GM12878 (cell line): ENCODE results near the gene ATP8A1. TPM values are rescaled to one million over a fixed set of nuclear protein-coding genes. Genes with fewer than 3 reads are reported as not detected.

ENCODE experiments used
- ASH2L ChIP-seq: fragments of 300-600, 200-600 bp; sonication (generic); IDR thresholded peaks from 2 replicates; pipeline ENCODE4 v1.6.1; 2017; ENCODE audit warnings: low read depth, mild to moderate bottlenecking, borderline replicate concordance
- CBX5 ChIP-seq: sonication (generic); IDR thresholded peaks from 2 replicates; pipeline ENCODE4 v1.6.1; 2016; ENCODE audit warnings: low read depth, moderate library complexity, mild to moderate bottlenecking, inconsistent platforms
- CHD1 ChIP-seq: IDR thresholded peaks from 2 replicates; pipeline ENCODE4 v1.6.1; 2012; ENCODE audit warnings: low read depth, low read length, improper control_type of control experiment
- CHD4 ChIP-seq: fragments of 200-600 bp; sonication (generic); IDR thresholded peaks from 2 replicates; pipeline ENCODE4 v1.6.1; 2016; ENCODE audit warnings: mild to moderate bottlenecking
- FOS ChIP-seq: IDR thresholded peaks from 3 replicates; pipeline ENCODE4 v1.6.1; 2011; ENCODE audit warnings: borderline replicate concordance; ENCODE audit not compliant: insufficient read length; ENCODE audit errors: extremely low read depth
- IKZF1 ChIP-seq: fragments of 450-650 bp; conservative IDR thresholded peaks from 2 replicates; pipeline ENCODE4 v1.6.1; 2017; ENCODE audit warnings: antibody characterized with exemption, mild to moderate bottlenecking
- JUND ChIP-seq: IDR thresholded peaks from 2 replicates; pipeline ENCODE4 v1.6.1; 2012; ENCODE audit warnings: low read depth, mild to moderate bottlenecking, low read length, improper control_type of control experiment, moderate library complexity
- KLF5 ChIP-seq: fragments of 450-650 bp; IDR thresholded peaks from 2 replicates; pipeline ENCODE4 v1.6.1; 2014; ENCODE audit warnings: mild to moderate bottlenecking; ENCODE audit not compliant: partially characterized antibody
- MEF2A ChIP-seq: IDR thresholded peaks from 2 replicates; pipeline ENCODE4 v1.6.1; 2011; ENCODE audit warnings: low read depth, mild to moderate bottlenecking, low read length, moderate library complexity; ENCODE audit not compliant: insufficient read depth
- RELA ChIP-seq: fragments of 450-650 bp; IDR thresholded peaks from 2 replicates; pipeline ENCODE4 v1.8.0; 2014; ENCODE audit warnings: borderline replicate concordance; ENCODE audit not compliant: partially characterized antibody
- SRF ChIP-seq, 2 experiments: IDR thresholded peaks; 2 replicates each; pipeline ENCODE4 v1.6.1; 2011; ENCODE audit warnings: low read depth in 2 of 2, low read length in 2 of 2, mild to moderate bottlenecking in 1 of 2, moderate library complexity in 1 of 2
- ZNF207 ChIP-seq: fragments of 450-650 bp; IDR thresholded peaks from 2 replicates; pipeline ENCODE4 v1.6.1; 2014; ENCODE audit warnings: antibody characterized with exemption, mild to moderate bottlenecking, borderline replicate concordance
- ZNF217 ChIP-seq: fragments of 450-650 bp; IDR thresholded peaks from 2 replicates; pipeline ENCODE4 v1.6.1; 2017; ENCODE audit warnings: antibody characterized with exemption, mild to moderate bottlenecking
- ZNF24 ChIP-seq: fragments of 450-650 bp; IDR thresholded peaks from 2 replicates; pipeline ENCODE4 v1.6.1; 2017; ENCODE audit warnings: antibody characterized with exemption, mild to moderate bottlenecking
- polyA plus RNA-seq, 11 experiments: library from polyadenylated mRNA; depleted of rRNA in 4 of 11; unstranded in 6 of 11; stranded (reverse) in 5 of 11; fragments of >200 nt; fragmentation: Nextera tagmentation in 4 of 11; fragmentation: Illumina TruSeq in 1 of 11; extraction: Ambion mirVana in 4 of 11; extraction: Trizol in 1 of 11; gene quantifications; 1 replicate in 1 of 11; 2 replicates in 10 of 11; pipeline versions ENCODE4 v1.2.1 to v1.2.3, GENCODE V29; 2011 to 2016; ENCODE audit warnings: inconsistent platforms in 2 of 11, missing spikeins in 2 of 11, low read depth in 1 of 11
- total RNA-seq, 4 experiments: library from RNA; depleted of rRNA in 3 of 4; stranded (reverse); fragments of >200 nt in 3 of 4; fragmentation: Illumina TruSeq in 1 of 4; extraction: Trizol in 1 of 4; gene quantifications; 2 replicates each; pipeline versions ENCODE4 v1.2.1 to v1.2.3, GENCODE V29; 2013 to 2021
- TF ChIP-seq, protein P1 (sequence below): fragments of 450-650 bp; IDR thresholded peaks from 2 replicates; pipeline ENCODE4 v1.6.1; 2018; ENCODE audit warnings: borderline replicate concordance, mild to moderate bottlenecking; ENCODE audit not compliant: partially characterized antibody
- TF ChIP-seq, protein P2 (sequence below): fragments of 150-350 bp; IDR thresholded peaks from 2 replicates; pipeline ENCODE4 v1.6.1; 2014; ENCODE audit warnings: mild to moderate bottlenecking, low read depth, low read length
- TF ChIP-seq, protein P3 (sequence below): fragments of 450-650 bp; formaldehyde crosslinking; IDR thresholded peaks from 2 replicates; pipeline ENCODE4 v1.5.0; 2022; ENCODE audit warnings: mild to moderate bottlenecking, missing genetic modification characterization
- TF ChIP-seq, protein P4 (sequence below): fragments of 450-650 bp; IDR thresholded peaks from 2 replicates; pipeline ENCODE4 v1.6.1; 2018; ENCODE audit warnings: mild to moderate bottlenecking, low read depth, moderate library complexity; ENCODE audit not compliant: partially characterized antibody
- TF ChIP-seq, protein P5 (sequence below): IDR thresholded peaks from 2 replicates; pipeline ENCODE4 v1.6.1; 2012; ENCODE audit warnings: low read length, inconsistent platforms

Gene ATP8A1
- total and polyA plus RNA-seq, 10 of the 15 experiments (the other 5 are each of a cell fraction or from before 2014, with no cell fraction given), result 9.0 to 116 (median 37.3) TPM

DNA sequence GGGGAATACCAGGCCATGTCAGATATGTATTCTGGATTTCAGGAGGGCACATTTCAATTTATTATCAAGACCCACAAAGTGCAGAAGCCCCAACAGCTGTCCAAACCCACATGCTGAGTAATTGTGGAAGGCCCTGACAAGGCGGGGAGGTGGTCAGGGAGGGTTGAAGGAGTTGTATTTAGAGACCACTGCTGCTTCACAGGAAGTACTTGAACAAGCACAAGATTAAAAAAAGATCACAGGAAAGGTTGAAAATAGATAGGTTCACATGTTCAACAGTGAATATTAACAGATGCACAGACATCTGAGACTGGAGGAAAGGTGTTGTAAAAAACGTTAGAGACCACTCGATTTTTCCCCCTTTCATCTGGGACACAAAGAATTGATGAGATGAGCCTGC is 17.9 kb downstream of the ATP8A1 start (continued):
- TF ChIP-seq, protein P1, sequence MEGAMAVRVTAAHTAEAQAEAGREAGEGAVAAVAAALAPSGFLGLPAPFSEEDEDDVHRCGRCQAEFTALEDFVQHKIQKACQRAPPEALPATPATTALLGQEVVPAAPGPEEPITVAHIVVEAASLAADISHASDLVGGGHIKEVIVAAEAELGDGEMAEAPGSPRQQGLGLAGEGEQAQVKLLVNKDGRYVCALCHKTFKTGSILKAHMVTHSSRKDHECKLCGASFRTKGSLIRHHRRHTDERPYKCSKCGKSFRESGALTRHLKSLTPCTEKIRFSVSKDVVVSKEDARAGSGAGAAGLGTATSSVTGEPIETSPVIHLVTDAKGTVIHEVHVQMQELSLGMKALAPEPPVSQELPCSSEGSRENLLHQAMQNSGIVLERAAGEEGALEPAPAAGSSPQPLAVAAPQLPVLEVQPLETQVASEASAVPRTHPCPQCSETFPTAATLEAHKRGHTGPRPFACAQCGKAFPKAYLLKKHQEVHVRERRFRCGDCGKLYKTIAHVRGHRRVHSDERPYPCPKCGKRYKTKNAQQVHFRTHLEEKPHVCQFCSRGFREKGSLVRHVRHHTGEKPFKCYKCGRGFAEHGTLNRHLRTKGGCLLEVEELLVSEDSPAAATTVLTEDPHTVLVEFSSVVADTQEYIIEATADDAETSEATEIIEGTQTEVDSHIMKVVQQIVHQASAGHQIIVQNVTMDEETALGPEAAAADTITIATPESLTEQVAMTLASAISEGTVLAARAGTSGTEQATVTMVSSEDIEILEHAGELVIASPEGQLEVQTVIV, result no peak
- TF ChIP-seq CHD4, result no peak
- no peak for TF ChIP-seq ZNF217
- TF ChIP-seq KLF5, result no peak
- TF ChIP-seq CBX5, result peak; percentile 23; the same call in 1 of the 2 replicates
- no peak for TF ChIP-seq ZNF207
- TF ChIP-seq SRF (IDR thresholded peaks at IDR 0.05; ENCODE audit: low read depth in 2 of 2, low read length in 2 of 2), result 0 out of 4 replicates have a peak, but pooled peaks of 1 of the 2 experiments have one; percentile 38
- TF ChIP-seq, protein P2, sequence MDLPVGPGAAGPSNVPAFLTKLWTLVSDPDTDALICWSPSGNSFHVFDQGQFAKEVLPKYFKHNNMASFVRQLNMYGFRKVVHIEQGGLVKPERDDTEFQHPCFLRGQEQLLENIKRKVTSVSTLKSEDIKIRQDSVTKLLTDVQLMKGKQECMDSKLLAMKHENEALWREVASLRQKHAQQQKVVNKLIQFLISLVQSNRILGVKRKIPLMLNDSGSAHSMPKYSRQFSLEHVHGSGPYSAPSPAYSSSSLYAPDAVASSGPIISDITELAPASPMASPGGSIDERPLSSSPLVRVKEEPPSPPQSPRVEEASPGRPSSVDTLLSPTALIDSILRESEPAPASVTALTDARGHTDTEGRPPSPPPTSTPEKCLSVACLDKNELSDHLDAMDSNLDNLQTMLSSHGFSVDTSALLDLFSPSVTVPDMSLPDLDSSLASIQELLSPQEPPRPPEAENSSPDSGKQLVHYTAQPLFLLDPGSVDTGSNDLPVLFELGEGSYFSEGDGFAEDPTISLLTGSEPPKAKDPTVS, result no peak
- TF ChIP-seq, protein P3, sequence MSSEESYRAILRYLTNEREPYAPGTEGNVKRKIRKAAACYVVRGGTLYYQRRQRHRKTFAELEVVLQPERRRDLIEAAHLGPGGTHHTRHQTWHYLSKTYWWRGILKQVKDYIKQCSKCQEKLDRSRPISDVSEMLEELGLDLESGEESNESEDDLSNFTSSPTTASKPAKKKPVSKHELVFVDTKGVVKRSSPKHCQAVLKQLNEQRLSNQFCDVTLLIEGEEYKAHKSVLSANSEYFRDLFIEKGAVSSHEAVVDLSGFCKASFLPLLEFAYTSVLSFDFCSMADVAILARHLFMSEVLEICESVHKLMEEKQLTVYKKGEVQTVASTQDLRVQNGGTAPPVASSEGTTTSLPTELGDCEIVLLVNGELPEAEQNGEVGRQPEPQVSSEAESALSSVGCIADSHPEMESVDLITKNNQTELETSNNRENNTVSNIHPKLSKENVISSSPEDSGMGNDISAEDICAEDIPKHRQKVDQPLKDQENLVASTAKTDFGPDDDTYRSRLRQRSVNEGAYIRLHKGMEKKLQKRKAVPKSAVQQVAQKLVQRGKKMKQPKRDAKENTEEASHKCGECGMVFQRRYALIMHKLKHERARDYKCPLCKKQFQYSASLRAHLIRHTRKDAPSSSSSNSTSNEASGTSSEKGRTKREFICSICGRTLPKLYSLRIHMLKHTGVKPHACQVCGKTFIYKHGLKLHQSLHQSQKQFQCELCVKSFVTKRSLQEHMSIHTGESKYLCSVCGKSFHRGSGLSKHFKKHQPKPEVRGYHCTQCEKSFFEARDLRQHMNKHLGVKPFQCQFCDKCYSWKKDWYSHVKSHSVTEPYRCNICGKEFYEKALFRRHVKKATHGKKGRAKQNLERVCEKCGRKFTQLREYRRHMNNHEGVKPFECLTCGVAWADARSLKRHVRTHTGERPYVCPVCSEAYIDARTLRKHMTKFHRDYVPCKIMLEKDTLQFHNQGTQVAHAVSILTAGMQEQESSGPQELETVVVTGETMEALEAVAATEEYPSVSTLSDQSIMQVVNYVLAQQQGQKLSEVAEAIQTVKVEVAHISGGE (CRISPR knock-in tag), result no peak
- TF ChIP-seq RELA, result peak; percentile 8
- TF ChIP-seq JUND, result peak; percentile 67; the same call in 1 of the 2 replicates
- peak; percentile 68 for TF ChIP-seq ZNF24
- peak; percentile 95 for TF ChIP-seq MEF2A
- 0 out of 2 replicates have a peak, but pooled peaks have one; percentile 26 for TF ChIP-seq CHD1
- no peak for TF ChIP-seq FOS
- TF ChIP-seq IKZF1, result peak; percentile 87
- TF ChIP-seq, protein P4, sequence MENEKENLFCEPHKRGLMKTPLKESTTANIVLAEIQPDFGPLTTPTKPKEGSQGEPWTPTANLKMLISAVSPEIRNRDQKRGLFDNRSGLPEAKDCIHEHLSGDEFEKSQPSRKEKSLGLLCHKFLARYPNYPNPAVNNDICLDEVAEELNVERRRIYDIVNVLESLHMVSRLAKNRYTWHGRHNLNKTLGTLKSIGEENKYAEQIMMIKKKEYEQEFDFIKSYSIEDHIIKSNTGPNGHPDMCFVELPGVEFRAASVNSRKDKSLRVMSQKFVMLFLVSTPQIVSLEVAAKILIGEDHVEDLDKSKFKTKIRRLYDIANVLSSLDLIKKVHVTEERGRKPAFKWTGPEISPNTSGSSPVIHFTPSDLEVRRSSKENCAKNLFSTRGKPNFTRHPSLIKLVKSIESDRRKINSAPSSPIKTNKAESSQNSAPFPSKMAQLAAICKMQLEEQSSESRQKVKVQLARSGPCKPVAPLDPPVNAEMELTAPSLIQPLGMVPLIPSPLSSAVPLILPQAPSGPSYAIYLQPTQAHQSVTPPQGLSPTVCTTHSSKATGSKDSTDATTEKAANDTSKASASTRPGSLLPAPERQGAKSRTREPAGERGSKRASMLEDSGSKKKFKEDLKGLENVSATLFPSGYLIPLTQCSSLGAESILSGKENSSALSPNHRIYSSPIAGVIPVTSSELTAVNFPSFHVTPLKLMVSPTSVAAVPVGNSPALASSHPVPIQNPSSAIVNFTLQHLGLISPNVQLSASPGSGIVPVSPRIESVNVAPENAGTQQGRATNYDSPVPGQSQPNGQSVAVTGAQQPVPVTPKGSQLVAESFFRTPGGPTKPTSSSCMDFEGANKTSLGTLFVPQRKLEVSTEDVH, result no peak
- no peak for TF ChIP-seq ASH2L
- TF ChIP-seq, protein P5, sequence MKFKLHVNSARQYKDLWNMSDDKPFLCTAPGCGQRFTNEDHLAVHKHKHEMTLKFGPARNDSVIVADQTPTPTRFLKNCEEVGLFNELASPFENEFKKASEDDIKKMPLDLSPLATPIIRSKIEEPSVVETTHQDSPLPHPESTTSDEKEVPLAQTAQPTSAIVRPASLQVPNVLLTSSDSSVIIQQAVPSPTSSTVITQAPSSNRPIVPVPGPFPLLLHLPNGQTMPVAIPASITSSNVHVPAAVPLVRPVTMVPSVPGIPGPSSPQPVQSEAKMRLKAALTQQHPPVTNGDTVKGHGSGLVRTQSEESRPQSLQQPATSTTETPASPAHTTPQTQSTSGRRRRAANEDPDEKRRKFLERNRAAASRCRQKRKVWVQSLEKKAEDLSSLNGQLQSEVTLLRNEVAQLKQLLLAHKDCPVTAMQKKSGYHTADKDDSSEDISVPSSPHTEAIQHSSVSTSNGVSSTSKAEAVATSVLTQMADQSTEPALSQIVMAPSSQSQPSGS, result peak; percentile 91
